Mesendoderm (in vitro differentiated cells): ENCODE data around the gene LAPTM5.

Experiments
- DNase-seq: peaks from one replicate; pipeline ENCODE4 v3.0.0; 2013
- H2AK5ac ChIP-seq: 2 replicates; pipeline ENCODE4 v1.6.1; 2013; ENCODE audit warnings: low read length, inconsistent platforms
- H2BK120ac ChIP-seq: 2 replicates; pipeline ENCODE4 v1.6.1; 2013; ENCODE audit warnings: low read depth, mild to moderate bottlenecking, low read length, moderate library complexity, mixed read lengths
- H2BK15ac ChIP-seq: replicated peaks from 2 replicates; pipeline ENCODE4 v1.6.1; 2013; ENCODE audit warnings: low read depth, mild to moderate bottlenecking, moderate library complexity
- H2BK5ac ChIP-seq: 2 replicates; pipeline ENCODE4 v1.6.1; 2013; ENCODE audit warnings: low read length, inconsistent platforms
- H3K18ac ChIP-seq: 2 replicates; pipeline ENCODE4 v1.6.1; 2013; ENCODE audit warnings: mild to moderate bottlenecking, low read length, mixed read lengths
- H3K23ac ChIP-seq: one replicate; pipeline ENCODE4 v1.6.1; 2013; ENCODE audit warnings: low read length
- H3K27ac ChIP-seq: 2 replicates; pipeline ENCODE4 v1.5.1; 2013; ENCODE audit warnings: low read depth, mild to moderate bottlenecking, inconsistent platforms, low read length, moderate library complexity
- H3K27me3 ChIP-seq: 2 replicates; pipeline ENCODE4 v1.6.1; 2013; ENCODE audit warnings: low read length, control low read depth, mild to moderate bottlenecking, inconsistent platforms; ENCODE audit not compliant: insufficient read depth, poor library complexity
- H3K36me3 ChIP-seq: 2 replicates; pipeline ENCODE4 v1.6.1; 2013; ENCODE audit warnings: low read length, inconsistent platforms; ENCODE audit not compliant: control insufficient read depth, insufficient read depth
- H3K4ac ChIP-seq: one replicate; pipeline ENCODE4 v1.6.1; 2013; ENCODE audit warnings: low read depth, mild to moderate bottlenecking, low read length, moderate library complexity
- H3K4me1 ChIP-seq: 2 replicates; pipeline ENCODE4 v1.6.1; 2013; ENCODE audit warnings: low read depth, low read length, inconsistent platforms; ENCODE audit not compliant: control insufficient read depth
- H3K4me2 ChIP-seq: 2 replicates; pipeline ENCODE4 v1.6.1; 2013; ENCODE audit warnings: low read length
- H3K4me3 ChIP-seq: 2 replicates; pipeline ENCODE4 v1.5.1; 2013; ENCODE audit warnings: mild to moderate bottlenecking, low read length
- H3K56ac ChIP-seq: one replicate; pipeline ENCODE4 v1.6.1; 2013; ENCODE audit warnings: low read length
- H3K79me1 ChIP-seq: 2 replicates; pipeline ENCODE4 v1.6.1; 2013; ENCODE audit warnings: low read length, inconsistent platforms
- H3K79me2 ChIP-seq: 2 replicates; pipeline ENCODE4 v1.6.1; 2013; ENCODE audit warnings: mild to moderate bottlenecking, low read length; ENCODE audit not compliant: control insufficient read depth, insufficient read depth
- H3K9ac ChIP-seq: 2 replicates; pipeline ENCODE4 v1.6.1; 2013; ENCODE audit warnings: low read length, inconsistent platforms
- H4K5ac ChIP-seq: one replicate; pipeline ENCODE4 v1.6.1; 2013; ENCODE audit warnings: low read length
- H4K8ac ChIP-seq: one replicate; pipeline ENCODE4 v1.6.1; 2013; ENCODE audit warnings: low read depth, mild to moderate bottlenecking, control low read depth, low read length, moderate library complexity
- WGBS: extraction: QIAGEN DNeasy Blood & Tissue Kit; methylation state at CpG from one replicate; pipeline ENCODE4 v1.1.7; 2013; ENCODE audit warnings: low lambda C conversion rate, missing lambda C conversion rate; ENCODE audit not compliant: insufficient coverage; ENCODE audit errors: extremely low coverage; 5-methylcytosine and 5-hydroxymethylcytosine counted together

LAPTM5 gene

DNA sequence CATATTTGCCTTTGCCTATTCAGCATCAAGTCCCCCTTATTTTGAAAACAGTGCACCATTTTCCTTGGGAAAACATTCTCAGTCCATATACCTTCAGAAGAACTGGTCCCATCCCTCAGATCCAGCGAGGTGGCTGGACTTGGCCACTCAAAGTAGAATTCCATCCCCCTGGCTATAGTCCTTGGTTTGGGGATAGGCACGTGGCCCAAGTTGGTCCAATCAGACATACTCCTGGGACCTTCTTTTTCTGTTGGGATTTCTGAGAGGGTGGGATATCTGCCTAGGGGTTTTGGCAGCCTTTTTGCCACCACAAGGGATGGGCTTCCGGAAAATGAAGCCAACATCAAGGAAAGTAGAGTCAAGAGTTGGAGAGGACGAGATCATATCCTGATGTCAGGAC is 23.5 kb downstream of the LAPTM5 start:
- H4K8ac ChIP-seq: no peak overlapping the region
- no peak overlapping the region for H3K18ac ChIP-seq
- H3K79me1 ChIP-seq: no peaks in the 10 kb centered on the region
- H4K5ac ChIP-seq: no peak overlapping the region
- H3K4ac ChIP-seq: no peak overlapping the region
- H3K4me2 ChIP-seq: no peak overlapping the region
- DNase-seq: no peak
- H3K9ac ChIP-seq: no peak overlapping the region
- no peaks in the 10 kb centered on the region for H3K27me3 ChIP-seq
- no peaks in the 10 kb centered on the region for H3K4me1 ChIP-seq
- no peak overlapping the region for H2BK15ac ChIP-seq
- H3K79me2 ChIP-seq: no peaks in the 10 kb centered on the region
- no peak overlapping the region for H2AK5ac ChIP-seq
- no peak overlapping the region for H2BK5ac ChIP-seq
- H3K36me3 ChIP-seq: no peaks in the 10 kb centered on the region
- no peak overlapping the region for H3K56ac ChIP-seq
- H3K23ac ChIP-seq: no peak overlapping the region
- no peak overlapping the region for H2BK120ac ChIP-seq
- no peak overlapping the region for H3K4me3 ChIP-seq
- H3K27ac ChIP-seq: no peak overlapping the region
- WGBS: no CpG with 5 or more reads among the region's 4 CpGs

DNA sequence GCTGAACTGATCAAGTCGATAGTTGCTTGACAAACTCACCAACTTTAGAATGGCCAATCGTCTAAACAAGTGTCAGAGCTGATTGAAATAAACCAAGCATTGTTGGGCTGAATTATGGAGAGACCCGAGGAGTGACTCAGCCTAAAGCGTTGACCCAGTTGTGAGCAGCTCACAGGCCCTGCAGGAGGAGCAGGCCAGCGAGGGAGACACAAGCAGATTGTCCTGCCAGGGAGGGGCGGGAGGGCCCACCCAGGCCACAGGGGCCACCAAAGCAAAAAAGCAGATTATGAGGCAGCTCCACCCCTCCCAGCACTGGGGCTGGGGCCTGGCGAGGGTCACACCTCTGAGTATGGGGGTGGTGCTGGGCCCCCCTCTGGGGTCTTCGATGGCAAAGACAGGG is 24.1 kb downstream of the LAPTM5 start:
- Histone ChIP-seq H2AK5ac (no peak overlapping the region), H3K56ac (no peak overlapping the region), H3K4me3 (no peak overlapping the region), H3K4me1 (no peaks in the 10 kb centered on the region), H2BK120ac (no peak overlapping the region), H4K8ac (no peak overlapping the region), H4K5ac (no peak overlapping the region), H2BK15ac (no peak overlapping the region), H3K9ac (no peak overlapping the region), H3K18ac (no peak overlapping the region), H3K4me2 (no peak overlapping the region), H3K4ac (no peak overlapping the region), H3K27ac (no peak overlapping the region), H2BK5ac (no peak overlapping the region), H3K79me2 (no peaks in the 10 kb centered on the region), H3K79me1 (no peaks in the 10 kb centered on the region), H3K36me3 (no peaks in the 10 kb centered on the region), H3K27me3 (no peaks in the 10 kb centered on the region), H3K23ac (no peak overlapping the region)
- DNase-seq: no peak
- WGBS: no CpG with 5 or more reads among the region's 8 CpGs

DNA sequence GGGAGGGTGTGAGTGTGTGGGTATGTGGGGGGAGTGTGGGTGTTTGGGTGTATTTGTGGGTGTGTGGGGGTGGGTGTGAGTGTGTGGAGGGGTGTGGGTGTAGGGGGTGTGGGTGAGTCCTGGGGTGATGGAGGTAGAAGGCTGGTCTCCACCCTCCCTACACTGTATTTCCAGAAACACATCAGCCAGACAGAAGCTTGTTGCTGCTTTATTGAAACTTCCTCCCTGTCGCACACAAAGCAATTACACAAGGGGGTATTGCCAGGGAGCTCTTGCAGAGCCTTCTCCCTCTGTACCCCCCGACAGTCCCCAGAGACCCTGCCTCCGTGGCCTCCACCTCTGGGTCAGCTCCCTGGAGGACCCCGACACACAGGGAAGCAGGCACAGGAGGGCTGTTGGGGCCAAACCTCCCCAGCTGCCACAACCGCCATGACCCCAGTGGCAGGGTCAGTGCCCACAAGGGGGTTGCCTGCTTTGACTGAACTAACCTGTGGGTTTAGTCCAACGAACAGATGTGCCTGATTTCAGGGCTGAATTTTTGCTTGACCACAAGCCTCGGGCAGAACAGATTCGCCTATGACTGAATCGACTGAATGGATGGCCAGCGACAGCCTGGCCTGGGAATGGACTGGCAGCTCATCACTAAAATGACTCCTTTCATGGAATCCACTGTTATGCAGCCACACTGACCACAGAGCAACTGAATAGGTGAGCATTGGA is 25.1 kb downstream of the LAPTM5 start:
- H4K5ac ChIP-seq: no peak overlapping the region
- H2BK120ac ChIP-seq: no peak overlapping the region
- no peak for DNase-seq
- no CpG with 5 or more reads among the region's 10 CpGs for WGBS
- no peak overlapping the region for H3K56ac ChIP-seq
- H3K36me3 ChIP-seq: no peaks in the 10 kb centered on the region
- H3K18ac ChIP-seq: no peak overlapping the region
- no peak overlapping the region for H3K27ac ChIP-seq
- no peaks in the 10 kb centered on the region for H3K4me1 ChIP-seq
- no peak overlapping the region for H2BK15ac ChIP-seq
- H3K4me3 ChIP-seq: no peak overlapping the region
- peak overlapping the region; percentile 14 for H3K9ac ChIP-seq
- no peaks in the 10 kb centered on the region for H3K27me3 ChIP-seq
- H3K79me2 ChIP-seq: no peaks in the 10 kb centered on the region
- no peaks in the 10 kb centered on the region for H3K79me1 ChIP-seq
- no peak overlapping the region for H2AK5ac ChIP-seq
- no peak overlapping the region for H3K23ac ChIP-seq
- no peak overlapping the region for H2BK5ac ChIP-seq
- no peak overlapping the region for H4K8ac ChIP-seq
- no peak overlapping the region for H3K4ac ChIP-seq
- H3K4me2 ChIP-seq: no peak overlapping the region

DNA sequence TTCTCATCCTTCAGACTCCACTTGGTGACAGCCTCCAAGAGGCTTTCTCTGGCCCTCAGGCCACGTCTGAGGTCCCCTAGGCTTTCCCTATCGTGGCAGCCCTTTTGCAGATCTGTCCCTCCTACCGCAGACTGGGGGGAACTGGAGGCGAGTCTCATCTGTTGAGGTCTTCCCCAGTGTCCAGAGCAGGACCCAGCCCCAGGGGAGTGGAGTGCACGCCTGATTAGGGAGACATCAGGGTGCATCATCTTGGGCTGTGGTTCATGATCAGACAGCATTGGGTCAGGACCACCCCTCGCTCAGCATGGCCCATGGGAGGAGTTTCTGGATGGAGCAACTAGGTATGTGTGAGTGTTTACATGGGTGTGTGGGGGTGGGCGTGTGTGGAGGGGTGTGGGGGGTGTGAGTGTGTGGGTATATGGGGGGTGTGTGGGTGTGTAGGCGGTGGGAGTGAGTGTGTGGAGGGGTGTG is 25.7 kb downstream of the LAPTM5 start:
- WGBS: no CpG with 5 or more reads among the region's 8 CpGs
- Histone ChIP-seq H3K56ac (no peak overlapping the region), H2BK120ac (no peak overlapping the region), H3K27ac (no peak overlapping the region), H3K79me2 (no peaks in the 10 kb centered on the region), H3K9ac (no peak overlapping the region), H3K79me1 (no peaks in the 10 kb centered on the region), H3K4me3 (no peak overlapping the region), H3K4me1 (no peaks in the 10 kb centered on the region), H3K4me2 (no peak overlapping the region), H3K18ac (no peak overlapping the region), H3K36me3 (no peaks in the 10 kb centered on the region), H2AK5ac (no peak overlapping the region), H2BK15ac (no peak overlapping the region), H3K4ac (no peak overlapping the region), H3K27me3 (no peaks in the 10 kb centered on the region), H4K8ac (no peak overlapping the region), H4K5ac (no peak overlapping the region), H3K23ac (no peak overlapping the region), H2BK5ac (no peak overlapping the region)
- DNase-seq: no peak

DNA sequence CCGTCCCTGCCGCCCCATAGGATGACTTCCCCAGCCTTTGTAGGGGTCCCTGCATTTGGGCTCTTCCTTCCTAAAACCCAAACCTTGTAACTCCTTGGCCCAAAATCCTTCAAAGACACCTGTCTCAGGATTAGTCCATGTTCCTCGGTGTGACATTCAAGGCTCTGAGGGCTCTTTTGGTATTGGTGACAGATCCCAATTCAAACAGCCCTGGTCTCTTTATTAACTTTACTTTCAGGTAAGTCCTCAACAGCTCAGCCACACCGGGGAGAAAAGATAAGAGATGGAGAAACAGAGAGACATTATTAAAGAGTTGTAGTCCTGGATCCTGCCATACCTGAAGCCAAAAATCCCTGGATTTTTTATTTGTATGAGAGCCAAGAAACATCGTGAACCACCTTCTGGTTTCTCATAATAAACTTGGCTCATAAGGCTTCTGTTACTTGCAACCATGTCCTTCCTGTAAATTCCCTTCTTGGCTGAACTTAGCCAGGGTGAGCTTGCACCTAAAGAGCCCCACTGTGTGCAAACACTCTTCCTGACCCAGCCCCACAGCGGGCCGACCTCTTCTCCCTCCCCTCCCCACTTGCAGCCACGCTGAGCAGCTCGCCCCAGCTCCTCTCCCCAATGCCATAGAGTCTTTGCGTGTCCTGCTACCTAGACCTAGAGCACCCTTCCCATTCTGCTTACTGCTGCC is 26.3 kb downstream of the LAPTM5 start:
- no peak overlapping the region for H3K9ac ChIP-seq
- no peaks in the 10 kb centered on the region for H3K36me3 ChIP-seq
- no peak overlapping the region for H3K56ac ChIP-seq

More for the DNA sequence above, 26.3 kb downstream of the LAPTM5 start:
- Histone ChIP-seq H2BK120ac (no peak overlapping the region), H3K79me1 (no peaks in the 10 kb centered on the region), H3K4ac (no peak overlapping the region), H3K4me1 (no peaks in the 10 kb centered on the region), H2BK15ac (no peak overlapping the region), H4K8ac (no peak overlapping the region), H3K4me3 (no peak overlapping the region), H3K23ac (no peak overlapping the region), H3K27ac (no peak overlapping the region), H2BK5ac (no peak overlapping the region), H2AK5ac (no peak overlapping the region), H3K79me2 (no peaks in the 10 kb centered on the region), H4K5ac (no peak overlapping the region), H3K18ac (no peak overlapping the region), H3K27me3 (no peaks in the 10 kb centered on the region), H3K4me2 (no peak overlapping the region)
- no peak for DNase-seq
- WGBS: no CpG with 5 or more reads among the region's 10 CpGs
